Fibroblast of mammary gland (primary cell): ENCODE data around the gene HIPK4.

ENCODE experiments used
- DNase-seq: peaks from one replicate; pipeline ENCODE4 v3.0.0-alpha.2; 2010; ENCODE audit warnings: low read depth
- H3K4me3 ChIP-seq: 2 replicates; pipeline ENCODE4 v1.5.1; 2011; ENCODE audit warnings: low read depth, mild to moderate bottlenecking, low read length, moderate library complexity; ENCODE audit not compliant: control insufficient read depth
- TF ChIP-seq, protein P1 (sequence below): conservative IDR thresholded peaks from 2 replicates; pipeline ENCODE4 v1.5.1; 2011; ENCODE audit warnings: low read depth, low read length, inconsistent platforms; ENCODE audit not compliant: control insufficient read depth, insufficient read depth

HIPK4 gene

GRCh38 chr19:40380199-40381037 is 9.6 kb downstream of the HIPK4 start:
- TF ChIP-seq, protein P1, sequence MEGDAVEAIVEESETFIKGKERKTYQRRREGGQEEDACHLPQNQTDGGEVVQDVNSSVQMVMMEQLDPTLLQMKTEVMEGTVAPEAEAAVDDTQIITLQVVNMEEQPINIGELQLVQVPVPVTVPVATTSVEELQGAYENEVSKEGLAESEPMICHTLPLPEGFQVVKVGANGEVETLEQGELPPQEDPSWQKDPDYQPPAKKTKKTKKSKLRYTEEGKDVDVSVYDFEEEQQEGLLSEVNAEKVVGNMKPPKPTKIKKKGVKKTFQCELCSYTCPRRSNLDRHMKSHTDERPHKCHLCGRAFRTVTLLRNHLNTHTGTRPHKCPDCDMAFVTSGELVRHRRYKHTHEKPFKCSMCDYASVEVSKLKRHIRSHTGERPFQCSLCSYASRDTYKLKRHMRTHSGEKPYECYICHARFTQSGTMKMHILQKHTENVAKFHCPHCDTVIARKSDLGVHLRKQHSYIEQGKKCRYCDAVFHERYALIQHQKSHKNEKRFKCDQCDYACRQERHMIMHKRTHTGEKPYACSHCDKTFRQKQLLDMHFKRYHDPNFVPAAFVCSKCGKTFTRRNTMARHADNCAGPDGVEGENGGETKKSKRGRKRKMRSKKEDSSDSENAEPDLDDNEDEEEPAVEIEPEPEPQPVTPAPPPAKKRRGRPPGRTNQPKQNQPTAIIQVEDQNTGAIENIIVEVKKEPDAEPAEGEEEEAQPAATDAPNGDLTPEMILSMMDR = no peak
- no peak overlapping the region for H3K4me3 ChIP-seq
- no peak for DNase-seq

DNA sequence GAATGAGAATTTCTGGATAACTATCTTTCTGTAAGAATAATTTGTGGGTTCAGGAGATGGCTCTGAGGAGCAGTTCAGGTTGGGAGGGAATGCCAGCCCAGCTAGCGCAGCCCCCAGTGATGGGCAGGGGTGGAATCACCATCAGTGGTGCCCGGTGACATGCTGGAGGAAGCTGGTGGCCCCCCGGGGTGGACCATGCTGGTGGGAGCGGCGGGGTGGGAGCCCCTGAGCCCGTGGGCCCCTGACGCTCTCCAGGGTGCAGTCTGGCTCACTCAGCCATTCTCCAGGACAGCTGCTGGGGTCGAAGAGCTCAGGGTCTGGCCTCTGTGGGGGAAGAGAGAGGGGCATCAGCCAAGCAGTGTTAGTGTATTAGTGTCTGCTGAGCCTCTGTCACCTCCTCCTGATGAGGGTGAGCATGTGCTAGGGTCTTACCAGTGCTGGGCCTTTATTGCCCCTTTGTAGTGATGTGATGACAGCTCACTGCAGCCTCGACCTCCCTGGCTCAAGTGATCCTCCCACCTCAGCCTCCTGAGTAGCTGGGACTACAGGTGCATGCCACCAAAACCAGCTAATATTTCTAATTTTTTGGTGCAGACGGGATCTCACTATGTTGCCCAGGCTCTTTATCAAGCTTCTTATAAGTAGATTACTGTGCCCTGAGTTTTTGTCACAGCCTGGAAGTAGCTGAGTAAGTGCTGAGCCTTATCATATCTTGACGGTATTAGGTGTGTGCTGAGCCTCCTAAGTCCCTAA is 10.4 kb downstream of the HIPK4 start:
- DNase-seq = no peak
- TF ChIP-seq, protein P1 = no peak

DNA sequence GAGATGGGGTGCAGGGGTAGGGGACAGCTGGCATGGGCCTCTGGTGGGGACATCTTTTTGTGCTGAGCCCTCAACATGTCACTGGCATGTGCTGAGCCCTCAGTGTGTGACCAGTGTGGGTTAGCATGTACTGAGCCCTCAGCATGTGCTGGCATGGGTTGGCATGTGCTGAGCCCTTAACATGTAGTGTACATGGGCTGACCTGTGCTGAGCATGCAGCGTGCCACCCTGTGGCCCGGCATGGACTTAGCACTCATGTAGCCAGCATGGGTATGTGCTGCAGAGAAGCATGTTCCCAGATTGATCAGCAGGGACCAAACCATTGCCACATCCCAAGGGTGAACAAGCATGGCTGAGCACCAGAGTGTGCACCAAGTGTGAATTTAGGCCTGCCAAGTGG is 11.5 kb downstream of the HIPK4 start:
- TF ChIP-seq, protein P1 = no peak
- H3K4me3 ChIP-seq = no peak overlapping the region
- no peak for DNase-seq

More for the DNA sequence above, 10.4 kb downstream of the HIPK4 start:
- H3K4me3 ChIP-seq = no peak overlapping the region

DNA sequence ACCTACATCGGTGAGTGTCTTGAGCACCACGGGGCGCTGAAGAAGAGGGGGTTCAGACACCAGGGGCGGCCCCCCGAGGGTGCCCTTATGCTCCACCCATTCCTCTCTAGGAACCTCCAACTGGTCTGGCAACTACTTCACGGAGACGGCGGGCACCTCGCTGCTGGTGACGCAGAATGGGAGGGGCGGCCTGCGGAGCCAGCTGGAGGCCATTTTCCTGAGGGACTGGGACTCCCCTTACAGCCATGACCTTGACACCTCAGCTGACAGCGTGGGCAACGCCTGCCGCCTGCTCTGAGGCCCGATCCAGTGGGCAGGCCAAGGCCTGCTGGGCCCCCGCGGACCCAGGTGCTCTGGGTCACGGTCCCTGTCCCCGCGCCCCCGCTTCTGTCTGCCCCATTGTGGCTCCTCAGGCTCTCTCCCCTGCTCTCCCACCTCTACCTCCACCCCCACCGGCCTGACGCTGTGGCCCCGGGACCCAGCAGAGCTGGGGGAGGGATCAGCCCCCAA is 12.1 kb downstream of the HIPK4 start:
- TF ChIP-seq, protein P1 = no peak

GRCh38 chr19:40376286-40376862 is 13.6 kb downstream of the HIPK4 start:
- no peak overlapping the region for H3K4me3 ChIP-seq
- DNase-seq = no peak
- TF ChIP-seq, protein P1 = no peak

More for the DNA sequence above, 12.1 kb downstream of the HIPK4 start:
- no peak overlapping the region for H3K4me3 ChIP-seq
- DNase-seq = no peak

DNA sequence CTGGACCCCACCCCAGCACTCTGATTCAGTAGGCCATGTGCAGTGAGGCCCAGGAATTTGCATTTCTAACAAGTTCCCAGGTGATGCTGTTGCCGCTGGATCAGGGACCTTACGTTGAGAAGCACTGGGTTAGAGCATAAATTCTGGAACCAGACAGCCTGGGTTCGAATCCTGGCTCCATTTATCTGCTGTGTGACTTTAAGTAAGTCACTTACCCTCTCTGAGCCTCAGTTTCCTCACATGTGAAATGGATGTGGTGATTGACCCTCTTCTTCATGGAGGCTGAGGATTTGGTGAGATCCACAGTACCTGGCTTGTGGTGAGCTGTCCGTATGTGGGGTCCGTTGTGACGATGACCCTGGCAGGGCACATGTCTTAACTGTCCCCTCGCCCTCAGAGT is 15.9 kb downstream of the HIPK4 start:
- TF ChIP-seq, protein P1 = no peak
- no peak overlapping the region for H3K4me3 ChIP-seq
- no peak for DNase-seq
